ENCODE measurements around the gene CNPY3. TPM values are rescaled to one million over a fixed set of nuclear protein-coding genes. Genes with fewer than 3 reads are reported as not detected.
"Not testable (repeated sequence)": the region's sequence is repeated elsewhere in the genome, so short reads cannot be mapped to it uniquely, and the experiment has no call there.

Gene CNPY3
- 67.4 TPM for polyA plus RNA-seq (2012; ENCODE audit: low read depth, missing spikeins)

DNA sequence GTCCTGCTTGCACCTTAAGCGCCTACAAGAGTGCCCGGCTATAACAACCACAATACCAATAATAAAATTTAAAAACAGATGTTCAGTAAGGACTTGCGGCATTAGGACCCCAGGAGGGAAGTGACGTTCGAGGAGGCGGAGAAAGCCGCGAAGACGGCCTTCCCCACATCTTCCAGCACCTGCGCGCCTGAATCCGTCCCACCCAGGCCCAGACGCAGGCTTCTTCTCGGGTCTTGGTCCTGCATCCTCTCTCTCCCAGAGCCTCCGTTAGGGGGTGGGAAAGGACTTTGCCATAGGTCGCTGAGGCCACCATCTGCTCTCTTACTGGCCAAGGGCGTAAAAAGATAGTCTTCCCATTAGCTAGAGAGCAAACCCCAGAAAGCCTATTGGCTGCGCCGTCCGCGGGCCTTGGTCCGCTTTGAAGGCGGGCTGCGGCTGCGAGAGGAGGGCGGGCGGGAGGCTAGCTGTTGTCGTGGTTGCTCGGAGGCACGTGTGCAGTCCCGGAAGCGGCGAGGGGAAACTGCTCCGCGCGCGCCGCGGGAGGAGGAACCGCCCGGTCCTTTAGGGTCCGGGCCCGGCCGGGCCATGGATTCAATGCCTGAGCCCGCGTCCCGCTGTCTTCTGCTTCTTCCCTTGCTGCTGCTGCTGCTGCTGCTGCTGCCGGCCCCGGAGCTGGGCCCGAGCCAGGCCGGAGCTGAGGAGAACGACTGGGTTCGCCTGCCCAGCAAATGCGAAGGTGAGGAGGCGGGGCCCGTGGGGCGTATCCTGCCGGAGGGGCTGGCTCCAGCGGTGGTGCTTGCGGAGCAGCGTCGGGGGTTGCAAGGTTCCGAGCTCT, at the start of gene CNPY3:
CNPY3 (plus strand) TSS at position 495 of the 835 bp plus-strand sequence; CDS start at position 586, 91 bp downstream.
- DNase-seq (ENCODE audit: insufficient read length, low spot score) (peak; percentile 76), FAIRE-seq (peak; percentile 94)
- peak; percentile 75 for TF ChIP-seq POLR2A (IDR thresholded peaks at IDR 0.05; ENCODE audit: low read depth, low read length)
- TF ChIP-seq TAF1 (IDR thresholded peaks at IDR 0.05; ENCODE audit: low read depth, low read length), result peak; percentile 48
- peak; percentile 70; the same call in 1 of the 2 replicates for TF ChIP-seq POLR2AphosphoS5 (IDR thresholded peaks at IDR 0.05; ENCODE audit: low read depth, low read length)
- TF ChIP-seq POU2F2 (IDR thresholded peaks at IDR 0.05; ENCODE audit: low read depth, low read length), result no peak
- 0 out of 2 replicates have a peak, but pooled peaks have one; percentile 24 for TF ChIP-seq SPI1 (IDR thresholded peaks at IDR 0.05; ENCODE audit: low read depth, low read length)
- TF ChIP-seq PAX5 (IDR thresholded peaks at IDR 0.05; ENCODE audit: insufficient read depth, low read length, severe bottlenecking), result no peak

DNA sequence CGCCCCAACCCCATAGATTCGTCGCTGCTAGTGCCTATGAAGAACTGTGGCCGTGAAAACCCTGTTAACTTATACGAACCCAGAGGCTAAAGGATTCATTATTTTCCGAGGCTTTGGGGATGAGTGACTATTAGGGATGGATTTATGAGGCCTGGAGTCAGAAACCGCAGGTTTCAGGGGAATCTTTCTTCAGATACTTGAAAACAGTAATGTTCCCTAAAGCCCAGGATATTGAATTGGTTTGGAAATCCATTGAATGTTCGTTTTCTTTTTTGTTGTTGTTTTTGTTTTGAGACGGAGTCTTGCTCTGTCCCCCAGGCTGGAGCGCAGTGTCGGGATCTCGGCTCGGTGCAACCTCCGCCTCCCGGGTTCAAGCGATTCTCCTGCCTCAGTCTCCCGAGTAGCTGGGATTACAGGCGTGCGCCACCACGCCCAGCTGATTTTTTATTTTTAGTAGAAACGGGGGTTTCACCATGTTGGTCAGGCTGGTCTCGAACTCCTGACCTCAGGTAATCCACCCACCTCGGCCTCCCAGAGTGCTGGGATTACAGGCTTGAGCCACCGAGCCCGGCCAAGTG, 49.0 kb upstream of the CNPY3 start:
- not testable (repeated sequence) for DNase-seq (ENCODE audit: insufficient read length, low spot score); FAIRE-seq

DNA sequence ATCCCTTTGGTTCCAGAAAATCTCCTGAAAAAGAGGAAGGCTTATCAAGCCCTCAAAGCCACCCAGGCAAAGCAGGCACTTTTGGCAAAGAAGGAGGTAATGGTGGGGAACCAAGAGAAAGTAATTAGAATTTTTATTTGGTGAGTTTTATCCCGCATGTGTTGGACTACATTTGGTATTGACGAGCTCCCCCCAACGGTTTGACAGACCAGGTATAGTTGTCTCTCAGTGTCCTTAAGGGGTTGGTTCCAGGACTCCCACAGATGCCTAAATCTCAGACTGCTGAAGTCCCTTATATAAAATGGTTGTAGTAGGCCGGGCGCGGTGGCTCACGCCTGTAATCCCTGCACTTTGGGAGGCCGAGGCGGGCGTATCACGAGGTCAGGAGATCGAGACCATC, 48.4 kb upstream of the CNPY3 start:
- not testable (repeated sequence) for FAIRE-seq; DNase-seq (ENCODE audit: insufficient read length, low spot score)

DNA sequence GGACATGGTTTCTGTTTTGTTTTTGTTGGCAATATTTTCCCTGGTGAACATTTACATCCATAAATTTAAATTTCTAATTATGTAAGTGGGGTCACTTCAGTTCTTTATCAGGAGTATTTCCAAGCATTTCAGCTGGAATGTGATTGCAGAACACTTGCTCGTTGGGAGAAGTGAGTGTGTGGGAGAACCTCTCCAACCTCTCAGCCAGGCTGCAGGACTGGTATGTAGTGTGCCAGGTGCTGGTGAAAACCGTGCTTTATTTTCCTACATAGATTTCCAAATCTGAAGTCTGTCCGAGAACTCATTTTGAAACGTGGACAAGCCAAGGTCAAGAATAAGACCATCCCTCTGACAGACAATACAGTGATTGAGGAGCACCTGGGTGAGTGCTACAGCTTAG, 43.6 kb upstream of the CNPY3 start:
- no peak for TF ChIP-seq PAX5 (IDR thresholded peaks at IDR 0.05; ENCODE audit: insufficient read depth, low read length, severe bottlenecking)
- no peak for TF ChIP-seq POLR2AphosphoS5 (IDR thresholded peaks at IDR 0.05; ENCODE audit: low read depth, low read length)
- TF ChIP-seq POLR2A (IDR thresholded peaks at IDR 0.05; ENCODE audit: low read depth, low read length), result no peak
- TF ChIP-seq POU2F2 (IDR thresholded peaks at IDR 0.05; ENCODE audit: low read depth, low read length), result no peak
- TF ChIP-seq TAF1 (IDR thresholded peaks at IDR 0.05; ENCODE audit: low read depth, low read length), result no peak
- TF ChIP-seq SPI1 (IDR thresholded peaks at IDR 0.05; ENCODE audit: low read depth, low read length), result no peak
- FAIRE-seq, result no peak
- no peak for DNase-seq (ENCODE audit: insufficient read length, low spot score)

DNA sequence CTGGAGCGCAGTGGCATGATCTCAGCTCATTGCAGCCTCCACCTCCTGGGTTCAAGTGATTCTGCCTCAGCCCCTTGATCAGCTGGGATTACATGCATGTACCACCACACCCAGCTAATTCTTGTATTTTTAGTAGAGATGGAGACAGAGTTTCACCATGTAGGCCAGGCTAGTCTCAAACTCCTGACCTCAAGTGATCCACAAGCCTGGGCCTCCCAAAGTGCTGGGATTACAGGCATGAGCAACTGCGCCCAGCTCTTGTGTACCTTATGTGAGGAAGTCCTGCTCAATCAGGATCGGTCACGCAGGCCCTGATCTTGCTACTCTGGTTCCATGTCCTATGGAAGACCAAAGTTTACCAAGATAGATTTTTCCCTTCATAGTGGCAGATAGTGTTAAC, 41.1 kb upstream of the CNPY3 start:
- DNase-seq (ENCODE audit: insufficient read length, low spot score); FAIRE-seq: not testable (repeated sequence)

DNA sequence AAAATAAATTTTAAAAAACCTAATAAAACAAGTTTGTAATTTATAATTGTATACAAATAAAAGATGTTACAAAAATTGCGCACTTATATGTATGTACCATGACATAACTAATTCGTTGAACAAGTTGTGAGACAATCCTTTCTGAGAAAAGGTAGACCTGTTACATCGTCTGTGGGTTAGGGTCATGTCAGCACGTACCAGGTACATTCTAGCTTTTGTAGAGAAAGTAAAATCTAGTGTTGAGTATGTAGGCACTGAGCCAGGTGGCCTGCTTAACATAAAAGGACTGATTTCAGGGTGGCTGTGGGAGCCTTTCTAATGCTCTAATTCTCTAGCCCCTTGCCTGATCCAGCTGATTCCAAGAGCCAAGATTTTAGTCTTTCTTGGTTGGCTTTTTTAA, 39.5 kb upstream of the CNPY3 start:
- FAIRE-seq (no peak), DNase-seq (ENCODE audit: insufficient read length, low spot score) (no peak)
- TF ChIP-seq PAX5 (IDR thresholded peaks at IDR 0.05; ENCODE audit: insufficient read depth, low read length, severe bottlenecking), result no peak
- no peak for TF ChIP-seq POLR2AphosphoS5 (IDR thresholded peaks at IDR 0.05; ENCODE audit: low read depth, low read length)
- no peak for TF ChIP-seq SPI1 (IDR thresholded peaks at IDR 0.05; ENCODE audit: low read depth, low read length)
- TF ChIP-seq TAF1 (IDR thresholded peaks at IDR 0.05; ENCODE audit: low read depth, low read length), result no peak
- no peak for TF ChIP-seq POLR2A (IDR thresholded peaks at IDR 0.05; ENCODE audit: low read depth, low read length)
- TF ChIP-seq POU2F2 (IDR thresholded peaks at IDR 0.05; ENCODE audit: low read depth, low read length), result no peak

DNA sequence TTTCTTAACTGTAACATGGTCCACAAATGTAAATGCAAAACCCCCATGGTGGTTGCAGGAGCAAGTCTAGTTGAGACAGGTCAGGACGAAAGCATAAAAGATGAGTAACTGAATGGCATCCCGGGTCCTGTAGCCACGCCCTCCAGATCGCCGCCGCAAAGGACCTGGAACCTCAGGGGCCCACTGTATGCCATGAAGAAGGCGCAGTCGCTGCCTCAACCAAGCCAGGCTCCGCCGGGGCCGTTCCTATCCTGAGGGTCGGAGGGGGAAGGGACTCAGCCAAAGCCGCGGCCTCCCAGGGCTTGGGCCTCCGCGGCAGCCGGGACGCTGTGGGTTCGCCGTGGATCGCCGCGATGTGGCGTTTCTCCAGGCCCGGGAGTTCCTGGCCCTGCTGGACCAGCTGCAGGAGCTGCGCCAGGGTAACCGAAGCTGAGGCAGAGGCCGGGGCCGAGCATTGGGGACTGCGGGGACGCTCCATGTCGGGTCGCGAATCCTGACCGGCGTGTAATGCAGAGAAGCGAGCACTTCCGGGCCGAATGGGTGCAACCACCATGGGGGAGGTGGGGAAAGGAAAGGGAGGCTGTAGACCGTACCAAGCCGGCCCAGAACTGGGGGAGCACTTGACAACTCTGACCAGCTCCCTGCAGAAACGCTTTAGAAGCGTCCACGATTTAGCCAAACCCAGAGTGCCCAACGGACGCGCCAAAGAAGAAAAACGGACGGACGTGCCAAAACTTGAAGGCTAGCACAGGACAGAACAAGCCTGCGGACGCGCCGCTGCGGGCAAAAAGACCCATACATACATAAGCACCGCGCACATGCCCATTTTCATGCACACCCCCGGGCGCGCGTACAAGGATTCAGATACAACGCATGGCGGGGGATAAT, 38.7 kb upstream of the CNPY3 start:
- peak; percentile 92 for FAIRE-seq
- DNase-seq (ENCODE audit: insufficient read length, low spot score), result peak; percentile 89
- TF ChIP-seq POLR2A (IDR thresholded peaks at IDR 0.05; ENCODE audit: low read depth, low read length) (peak; percentile 98), POLR2AphosphoS5 (IDR thresholded peaks at IDR 0.05; ENCODE audit: low read depth, low read length) (peak; percentile 98), TAF1 (IDR thresholded peaks at IDR 0.05; ENCODE audit: low read depth, low read length) (peak; percentile 82), PAX5 (IDR thresholded peaks at IDR 0.05; ENCODE audit: insufficient read depth, low read length, severe bottlenecking) (no peak), POU2F2 (IDR thresholded peaks at IDR 0.05; ENCODE audit: low read depth, low read length) (peak; percentile 77; the same call in 1 of the 2 replicates), SPI1 (IDR thresholded peaks at IDR 0.05; ENCODE audit: low read depth, low read length) (peak; percentile 34; the same call in 1 of the 2 replicates)

DNA sequence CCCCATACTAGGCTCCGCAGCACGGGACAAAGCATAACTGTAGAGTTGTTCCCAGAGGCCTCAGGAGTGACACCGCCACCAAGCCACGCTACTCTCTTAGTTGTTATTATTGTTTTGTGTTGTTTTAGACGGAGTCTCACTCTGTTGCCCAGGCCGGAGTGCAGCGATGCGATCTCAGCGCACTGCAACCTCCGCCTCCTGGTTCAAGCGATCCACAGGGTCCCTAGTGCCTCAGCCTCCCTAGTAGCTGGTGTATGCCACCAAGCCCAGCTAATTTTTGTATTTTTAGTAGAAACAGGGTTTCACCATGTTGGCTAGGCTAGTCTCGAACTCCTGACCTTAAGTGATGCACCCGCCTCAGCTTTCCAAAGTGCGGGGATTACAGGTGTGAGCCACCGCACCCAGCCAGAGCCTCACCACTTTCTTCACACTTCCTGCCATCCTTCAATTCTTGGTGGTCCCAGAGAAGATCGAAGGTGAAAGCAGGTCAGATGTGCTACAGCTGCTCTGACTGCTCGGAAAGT, 38.0 kb upstream of the CNPY3 start:
- TF ChIP-seq PAX5 (IDR thresholded peaks at IDR 0.05; ENCODE audit: insufficient read depth, low read length, severe bottlenecking) (no peak), SPI1 (IDR thresholded peaks at IDR 0.05; ENCODE audit: low read depth, low read length) (no peak)
- FAIRE-seq (no peak), DNase-seq (ENCODE audit: insufficient read length, low spot score) (no peak)

DNA sequence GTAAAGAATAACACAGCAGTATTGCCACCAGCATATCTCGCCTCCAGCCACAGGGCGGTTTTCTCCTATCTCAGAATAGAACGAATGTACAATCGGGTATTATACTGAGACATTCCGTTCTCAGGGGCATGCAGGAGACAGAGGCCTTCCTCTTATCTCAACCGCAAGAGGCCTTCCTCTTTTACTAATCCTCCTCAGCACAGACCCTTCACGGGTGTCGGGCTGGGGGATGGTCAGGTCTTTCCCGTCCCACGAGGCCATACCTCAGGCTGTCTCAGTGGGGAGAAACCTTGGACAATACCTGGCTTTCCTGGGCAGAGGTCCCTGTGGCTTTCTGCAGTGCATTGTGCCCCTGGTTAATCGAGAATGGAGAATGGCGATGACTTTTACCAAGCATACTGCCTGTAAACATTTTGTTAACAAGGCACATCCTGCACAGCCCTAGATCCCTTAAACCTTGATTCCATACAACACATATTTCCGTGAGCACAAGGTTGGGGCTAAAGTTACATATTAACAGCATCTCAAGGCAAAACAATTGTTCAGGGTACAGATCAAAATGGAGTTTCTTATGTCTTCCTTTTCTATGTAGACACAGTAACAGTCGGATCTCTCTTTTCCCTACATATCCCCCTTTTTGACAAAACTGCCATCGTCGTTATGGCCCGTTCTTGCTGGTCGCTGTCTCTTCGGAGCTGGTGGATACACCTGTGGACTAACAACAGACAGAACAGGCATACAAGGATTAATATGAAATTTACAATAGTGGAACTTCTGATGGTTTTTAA, 35.0 kb upstream of the CNPY3 start:
- DNase-seq (ENCODE audit: insufficient read length, low spot score); FAIRE-seq: not testable (repeated sequence)
- TF ChIP-seq SPI1 (IDR thresholded peaks at IDR 0.05; ENCODE audit: low read depth, low read length), result peak; percentile 50
